ENCODE measurements around the gene TCERG1L. TPM values are rescaled to one million over a fixed set of nuclear protein-coding genes. Genes with fewer than 3 reads are reported as not detected.

TCERG1L gene
- total and polyA plus RNA-seq, 11 donors: 0.11 to 0.25 TPM; not detected in 9

DNA sequence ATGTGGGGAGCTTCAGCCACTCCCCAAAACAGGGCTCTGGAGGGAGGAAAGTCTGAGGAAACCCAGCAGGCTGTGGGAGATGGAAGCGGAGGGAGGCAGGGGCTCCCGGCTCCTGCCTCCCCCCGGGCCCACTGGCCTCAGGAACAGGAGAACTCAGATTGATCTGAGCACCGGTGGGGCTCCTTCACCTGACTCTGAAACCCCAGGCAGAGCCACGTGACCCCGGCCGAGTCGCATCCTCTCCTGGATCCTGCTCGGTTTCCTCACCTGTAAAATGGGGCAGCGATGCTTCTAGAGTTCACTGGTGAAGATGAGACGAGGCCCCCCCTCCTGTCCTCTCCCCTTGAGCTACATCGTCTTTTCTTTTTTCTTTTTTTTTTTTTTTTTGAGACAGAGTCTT lies 33.6 kb downstream of the TCERG1L start:
- Histone ChIP-seq H3K4me3 (no peak overlapping the region), H3K36me3 (no peaks in the 10 kb centered on the region), H3K9me3 (no peaks in the 10 kb centered on the region), H3K4me1 (no peaks in the 10 kb centered on the region), H3K27me3 (peaks cover 0 to 23% (median 0%) of the 10 kb centered on the region in 9 donors), H3K27ac (no peak overlapping the region)
- intact Hi-C loops (cut with DNase I): no loop called here
- no peak for DNase-seq
- ATAC-seq: no peak
- TF ChIP-seq POLR2A (IDR thresholded peaks at IDR 0.05): no peak
- TF ChIP-seq, protein P1, sequence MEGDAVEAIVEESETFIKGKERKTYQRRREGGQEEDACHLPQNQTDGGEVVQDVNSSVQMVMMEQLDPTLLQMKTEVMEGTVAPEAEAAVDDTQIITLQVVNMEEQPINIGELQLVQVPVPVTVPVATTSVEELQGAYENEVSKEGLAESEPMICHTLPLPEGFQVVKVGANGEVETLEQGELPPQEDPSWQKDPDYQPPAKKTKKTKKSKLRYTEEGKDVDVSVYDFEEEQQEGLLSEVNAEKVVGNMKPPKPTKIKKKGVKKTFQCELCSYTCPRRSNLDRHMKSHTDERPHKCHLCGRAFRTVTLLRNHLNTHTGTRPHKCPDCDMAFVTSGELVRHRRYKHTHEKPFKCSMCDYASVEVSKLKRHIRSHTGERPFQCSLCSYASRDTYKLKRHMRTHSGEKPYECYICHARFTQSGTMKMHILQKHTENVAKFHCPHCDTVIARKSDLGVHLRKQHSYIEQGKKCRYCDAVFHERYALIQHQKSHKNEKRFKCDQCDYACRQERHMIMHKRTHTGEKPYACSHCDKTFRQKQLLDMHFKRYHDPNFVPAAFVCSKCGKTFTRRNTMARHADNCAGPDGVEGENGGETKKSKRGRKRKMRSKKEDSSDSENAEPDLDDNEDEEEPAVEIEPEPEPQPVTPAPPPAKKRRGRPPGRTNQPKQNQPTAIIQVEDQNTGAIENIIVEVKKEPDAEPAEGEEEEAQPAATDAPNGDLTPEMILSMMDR (IDR thresholded peaks at IDR 0.05): no peak
- 82 to 90% (median 87%) methylated on average over 8 to 12 of the region's 12 CpGs for WGBS, 4 donors

DNA sequence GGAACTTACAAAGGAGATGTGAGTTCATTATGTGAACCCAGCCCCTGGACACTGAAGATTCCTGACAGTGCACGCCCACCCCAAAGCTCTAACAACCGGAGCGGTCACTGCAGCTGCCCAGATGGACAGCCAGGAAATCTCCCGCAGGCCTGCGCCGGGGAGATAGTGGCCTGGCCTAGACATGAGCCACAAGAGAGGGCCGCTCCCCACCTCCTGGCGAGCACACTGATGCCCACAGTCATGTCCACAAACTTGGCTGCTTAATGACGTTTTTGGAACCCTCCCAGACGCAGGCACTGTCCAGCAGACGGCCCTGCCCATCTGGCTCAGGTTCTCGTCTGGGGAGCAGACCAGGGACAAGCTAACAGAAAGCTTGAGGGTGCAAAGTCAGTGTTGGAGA lies 34.2 kb downstream of the TCERG1L start:
- Histone ChIP-seq H3K27me3 (peaks cover 0 to 30% (median 2%) of the 10 kb centered on the region in 9 donors), H3K27ac (no peak overlapping the region), H3K36me3 (no peaks in the 10 kb centered on the region), H3K4me3 (no peak overlapping the region), H3K9me3 (no peaks in the 10 kb centered on the region), H3K4me1 (no peaks in the 10 kb centered on the region)
- intact Hi-C loops (cut with DNase I): no loop called here
- no peak for TF ChIP-seq POLR2A (IDR thresholded peaks at IDR 0.05)
- WGBS, 4 donors: 33 to 56% (median 41%) methylated on average over 9 to 12 of the region's 12 CpGs
- DNase-seq (no peak), ATAC-seq (no peak)

DNA sequence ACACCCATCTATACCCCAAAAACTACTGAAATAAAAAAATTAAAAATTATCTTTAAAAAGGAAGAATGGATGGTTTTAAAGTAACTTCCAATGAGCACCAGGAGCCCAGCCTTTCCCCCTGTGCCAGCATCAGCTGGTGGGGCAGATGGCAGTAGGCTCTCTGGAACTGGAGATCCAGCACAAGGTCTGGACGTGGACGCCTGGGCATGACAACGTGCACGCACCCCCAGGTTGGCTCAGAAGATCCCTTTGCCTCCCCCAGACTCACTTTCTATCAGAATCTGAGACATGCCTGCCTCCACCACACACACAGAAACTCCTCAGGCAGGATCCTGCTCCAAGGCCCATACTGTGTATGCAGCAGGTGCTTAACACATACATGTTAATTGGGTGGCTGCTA lies 35.8 kb downstream of the TCERG1L start:
- intact Hi-C loops (cut with DNase I): no loop called here
- WGBS, 4 donors: 79 to 88% (median 87%) methylated on average over 4 of the region's 4 CpGs
- DNase-seq (no peak), ATAC-seq (no peak)
- Histone ChIP-seq H3K36me3 (no peaks in the 10 kb centered on the region), H3K27me3 (peaks cover 0 to 46% (median 5%) of the 10 kb centered on the region in 9 donors), H3K4me3 (no peak overlapping the region), H3K9me3 (no peaks in the 10 kb centered on the region), H3K4me1 (no peaks in the 10 kb centered on the region), H3K27ac (no peak overlapping the region)
- TF ChIP-seq POLR2A (IDR thresholded peaks at IDR 0.05): no peak
- TF ChIP-seq, protein P1 (IDR thresholded peaks at IDR 0.05): no peak

DNA sequence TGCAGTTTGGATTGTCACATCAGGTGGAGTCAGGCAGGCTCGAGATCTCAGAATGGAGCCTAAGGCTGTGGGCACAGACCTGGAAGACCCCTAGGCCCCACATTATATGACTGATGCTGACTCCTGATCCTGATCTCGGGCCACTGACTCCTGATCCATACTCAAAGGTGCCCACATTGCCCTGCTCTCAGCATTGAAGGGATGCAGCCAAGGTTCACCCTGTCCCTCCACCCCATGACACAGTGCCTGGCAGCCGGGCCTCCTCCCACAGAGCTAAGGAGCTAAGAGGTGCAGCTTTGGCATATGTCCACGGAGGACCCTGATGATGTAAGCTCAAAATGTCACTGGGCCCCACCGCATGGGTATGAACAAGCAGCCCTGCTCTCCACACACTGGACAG lies 36.6 kb downstream of the TCERG1L start:
- 72 to 84% (median 78%) methylated on average over 5 of the region's 5 CpGs for WGBS, 4 donors

More for the DNA sequence above, 36.6 kb downstream of the TCERG1L start:
- H3K27ac ChIP-seq: no peak overlapping the region
- no peaks in the 10 kb centered on the region for H3K4me1 ChIP-seq
- H3K9me3 ChIP-seq: no peaks in the 10 kb centered on the region
- TF ChIP-seq, protein P1 (IDR thresholded peaks at IDR 0.05): no peak
- TF ChIP-seq POLR2A (IDR thresholded peaks at IDR 0.05): no peak
- no peak for DNase-seq
- no peak overlapping the region for H3K4me3 ChIP-seq
- H3K27me3 ChIP-seq: peaks cover 0 to 53% (median 5%) of the 10 kb centered on the region in 9 donors
- intact Hi-C loops (cut with DNase I): no loop called here
- no peak for ATAC-seq
- H3K36me3 ChIP-seq: no peaks in the 10 kb centered on the region
